GM04503 (cell line): ENCODE data around the gene AXL.
"Not testable (repeated sequence)": the region's sequence is repeated elsewhere in the genome, so short reads cannot be mapped to it uniquely, and the experiment has no call there.

Experiments used
- DNase-seq: peaks from one replicate; pipeline ENCODE4 v3.0.0-alpha.2; 2012; ENCODE audit warnings: low read depth

AXL gene

GRCh38 chr19:41206926-41207750 lies 11.9 kb upstream of the AXL start:
- no peak for DNase-seq

DNA sequence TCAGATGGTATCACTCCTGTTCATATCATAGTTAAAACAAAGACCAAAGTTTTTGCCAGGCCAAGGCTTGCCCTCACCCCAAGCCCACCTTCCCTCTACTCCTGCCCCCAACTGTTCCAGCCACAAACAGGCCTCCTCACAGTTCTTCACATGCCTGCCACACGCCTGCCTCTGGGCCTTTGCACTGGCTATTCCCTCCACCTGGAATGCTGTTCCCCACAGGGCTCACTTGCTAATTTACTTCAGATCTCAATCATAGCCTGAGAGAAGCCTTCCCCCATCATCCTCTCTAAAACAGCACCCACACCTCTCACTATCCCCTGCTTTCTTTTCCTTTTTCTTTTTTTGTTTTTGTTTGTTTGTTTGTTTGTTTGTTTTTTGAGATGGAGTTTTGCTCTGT lies 4.9 kb upstream of the AXL start:
- no peak for DNase-seq

GRCh38 chr19:41217741-41218140 lies 1.3 kb upstream of the AXL start:
- no peak for DNase-seq

DNA sequence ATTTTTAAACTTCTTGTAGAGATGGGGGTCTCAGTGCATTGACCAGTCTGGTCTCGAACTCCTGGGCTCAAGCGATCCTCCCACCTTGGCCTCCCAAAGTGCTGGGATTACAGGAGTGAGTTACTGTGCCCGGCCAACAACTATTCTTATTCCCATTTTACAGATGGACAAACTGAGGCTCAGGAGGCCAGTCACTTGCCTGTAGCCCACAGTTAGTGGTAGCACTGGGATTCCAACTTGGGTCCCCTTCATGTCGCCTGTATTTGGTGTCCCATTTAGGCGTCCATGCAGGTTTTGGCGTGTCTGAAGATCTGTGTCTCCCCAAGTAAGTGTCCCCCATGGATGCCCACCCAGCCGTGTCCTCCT lies 791 bp upstream of the AXL start:
- no peak for DNase-seq

DNA sequence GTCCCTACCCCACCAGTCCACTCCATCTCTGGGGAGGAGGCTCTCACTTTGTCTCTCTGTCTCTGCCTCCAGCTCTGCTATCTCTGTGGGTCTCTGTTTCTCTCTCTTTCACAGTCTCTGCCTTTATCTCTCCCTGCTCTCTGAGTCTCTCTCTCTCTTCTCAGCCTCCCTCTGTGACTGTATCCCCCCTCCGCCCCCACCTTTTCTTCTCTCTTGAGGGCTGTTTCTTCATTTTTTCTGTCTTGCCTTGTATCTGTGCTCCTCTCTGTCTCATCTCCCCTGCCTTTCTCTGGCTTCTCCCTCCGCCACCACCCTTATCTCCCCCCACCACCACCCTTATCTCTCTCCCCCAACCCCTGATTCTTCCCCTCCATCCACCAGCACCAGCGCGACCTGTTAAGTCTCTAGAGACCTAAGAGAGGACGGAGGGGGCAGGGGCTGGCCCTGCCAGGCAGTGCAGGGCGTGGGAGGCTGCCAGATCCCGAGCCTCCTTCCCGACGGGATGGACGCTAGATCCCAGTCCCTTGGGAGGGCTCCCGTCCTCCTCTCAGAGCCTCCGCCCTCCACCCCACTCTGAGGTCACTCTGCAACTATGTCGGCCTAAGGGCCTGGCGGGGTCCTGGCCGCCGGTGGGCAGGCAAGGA lies 1.0 kb downstream of the AXL start:
- DNase-seq = no peak

GRCh38 chr19:41220811-41221210 lies 1.8 kb downstream of the AXL start:
- no peak for DNase-seq

DNA sequence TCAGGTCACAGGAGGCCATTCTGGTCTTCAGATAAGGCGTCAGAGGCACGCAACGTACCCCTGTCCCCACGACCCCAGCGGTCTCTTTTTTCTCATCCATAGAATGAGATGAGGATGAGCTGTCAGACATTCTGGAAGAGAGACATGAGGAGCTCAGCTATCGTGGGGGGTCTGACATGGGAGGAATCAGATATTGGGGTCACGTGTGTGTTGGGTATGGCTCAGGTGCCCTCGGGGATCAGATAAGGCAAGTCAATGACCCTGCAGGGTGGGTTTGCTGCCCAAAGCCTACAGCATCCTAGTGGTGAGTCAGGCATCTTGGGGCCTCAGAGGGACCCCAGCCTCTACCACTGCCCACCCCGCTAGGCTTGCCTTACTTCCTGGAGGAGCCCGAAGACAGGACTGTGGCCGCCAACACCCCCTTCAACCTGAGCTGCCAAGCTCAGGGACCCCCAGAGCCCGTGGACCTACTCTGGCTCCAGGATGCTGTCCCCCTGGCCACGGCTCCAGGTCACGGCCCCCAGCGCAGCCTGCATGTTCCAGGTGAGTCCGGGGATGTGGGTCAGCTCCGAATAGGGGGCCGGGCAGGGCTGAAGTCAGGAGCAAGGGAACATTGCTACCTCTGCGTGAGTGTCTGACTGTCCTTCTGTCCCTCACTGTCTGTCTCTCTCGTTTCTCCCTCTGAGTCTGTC lies 2.6 kb downstream of the AXL start:
- DNase-seq = no peak

GRCh38 chr19:41222240-41222639 lies 3.2 kb downstream of the AXL start:
- DNase-seq = no peak

DNA sequence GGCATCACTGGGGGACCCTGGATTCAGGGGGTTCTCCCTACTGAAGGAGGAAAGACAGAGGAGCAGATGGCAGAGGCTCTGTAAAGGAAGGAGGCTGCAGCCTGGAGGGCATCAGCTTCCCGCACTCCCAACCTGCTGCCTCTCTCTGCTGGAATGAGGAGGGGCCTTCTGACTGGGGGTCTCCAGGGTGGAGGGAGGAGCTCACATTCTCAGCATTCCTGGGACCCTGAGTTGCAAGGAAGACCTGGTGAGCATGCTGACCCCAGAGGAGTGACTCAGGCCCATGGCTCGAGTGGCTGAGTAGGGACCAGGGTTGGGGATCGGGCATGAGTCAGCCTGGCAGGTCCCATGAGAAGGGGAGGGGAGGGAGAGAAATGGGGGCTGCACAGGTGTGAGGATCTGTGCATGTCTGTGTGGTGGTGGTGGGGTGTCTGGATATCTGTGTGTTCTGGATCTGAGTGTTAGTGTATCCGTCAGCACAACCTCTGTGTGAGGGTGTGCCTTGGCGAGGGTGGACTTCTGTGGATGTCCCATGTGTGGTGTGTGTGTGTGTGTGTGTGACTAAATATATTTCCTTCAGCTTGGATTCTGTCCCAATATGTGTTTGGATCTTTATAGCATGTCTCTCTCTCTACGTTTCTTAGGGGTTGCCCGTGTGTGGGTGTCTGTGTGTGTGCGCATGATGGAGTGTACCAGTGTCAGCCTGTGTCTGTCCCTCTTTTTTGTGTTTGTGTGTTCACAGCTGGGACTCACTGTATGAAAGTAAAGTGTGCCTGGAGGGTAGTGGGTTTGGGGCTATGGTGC lies 4.6 kb downstream of the AXL start:
- peak; percentile 54 for DNase-seq

DNA sequence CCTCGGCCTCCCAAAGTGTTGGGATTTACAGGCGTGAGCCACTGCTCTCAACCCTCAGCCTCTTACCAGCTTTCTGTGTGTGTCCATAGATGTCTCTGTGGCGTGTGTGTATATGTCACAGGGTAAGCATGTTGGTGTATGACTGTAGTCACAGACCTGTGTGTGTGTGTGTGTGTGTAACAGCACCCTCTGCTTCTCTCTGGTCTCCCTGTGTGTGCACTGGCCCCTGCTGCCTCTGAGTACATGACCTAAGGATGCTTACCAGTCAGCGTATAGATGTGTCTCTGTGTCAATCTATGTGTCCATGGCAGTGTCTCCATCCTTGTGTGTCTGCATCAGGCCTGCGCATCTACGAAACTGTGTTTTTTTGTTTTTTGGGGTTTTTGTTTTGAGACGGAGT lies 5.6 kb downstream of the AXL start:
- no peak for DNase-seq

- peak; percentile 99 for DNase-seq
These were observed 6.4 kb downstream of the AXL start for GRCh38 chr19:41225238-41226052.

DNA sequence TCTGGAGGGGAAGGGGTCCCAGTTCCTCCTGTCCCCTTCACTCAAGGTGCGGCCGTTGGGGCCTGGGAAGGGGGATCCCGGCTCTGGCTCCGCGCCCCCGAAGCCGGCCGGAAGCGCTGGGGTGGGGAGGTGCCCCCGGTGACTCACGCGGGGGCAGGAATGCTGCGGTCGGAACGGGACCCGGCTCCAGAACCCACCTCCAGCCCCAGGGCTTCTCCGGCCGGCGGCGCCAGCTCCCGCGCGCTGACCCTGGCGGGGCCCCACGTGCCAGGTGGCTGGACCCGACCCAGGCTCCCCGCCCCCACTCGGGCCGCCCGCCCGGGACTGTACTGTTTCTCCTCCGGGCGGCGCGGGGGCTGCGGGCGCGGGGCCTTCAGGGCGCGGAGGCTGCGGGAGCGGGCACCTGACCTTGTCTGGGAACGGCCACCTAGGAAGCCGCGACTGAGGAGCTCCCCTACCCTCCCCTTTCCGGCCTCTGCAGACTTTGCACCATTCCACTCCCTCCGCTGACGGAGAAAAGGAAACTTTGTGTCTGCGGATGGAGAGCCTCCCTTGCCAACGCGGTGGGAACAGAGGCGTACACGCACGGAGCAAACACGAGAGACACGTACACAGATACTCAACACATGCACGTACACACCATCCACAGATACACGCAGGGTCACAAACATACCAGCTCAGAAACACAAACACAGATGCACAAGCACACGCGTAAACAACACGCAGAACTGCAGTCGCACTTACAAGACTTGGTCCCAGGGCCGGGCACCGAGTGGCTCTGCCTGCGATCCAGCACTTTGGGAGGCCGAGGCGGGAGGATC lies 7.2 kb downstream of the AXL start:
- DNase-seq = no peak

GRCh38 chr19:41226874-41227390 lies 7.9 kb downstream of the AXL start:
- no peak for DNase-seq

DNA sequence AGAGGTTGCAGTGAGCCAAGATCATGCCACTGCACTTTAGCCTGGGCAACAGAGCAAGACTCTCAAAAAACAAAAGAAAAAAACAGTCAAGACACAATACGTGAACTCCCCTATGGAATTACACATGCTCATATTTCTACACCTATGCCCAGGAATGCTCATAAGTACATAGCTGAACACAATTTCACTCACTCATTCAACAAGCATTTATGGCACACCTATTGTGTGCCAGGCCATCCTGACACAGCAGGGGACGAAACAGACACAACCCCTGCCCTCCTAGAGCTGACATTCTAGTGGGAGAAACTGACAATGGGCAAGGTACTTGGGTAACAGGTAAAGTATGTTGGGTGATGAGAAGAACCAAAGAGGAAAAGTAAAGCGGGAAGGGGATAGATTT lies 9.5 kb downstream of the AXL start:
- DNase-seq = no peak

- not testable (repeated sequence) for DNase-seq
These were observed 10.3 kb downstream of the AXL start for GRCh38 chr19:41229338-41229737.

GRCh38 chr19:41230067-41230857 lies 11.2 kb downstream of the AXL start:
- no peak for DNase-seq

- no peak for DNase-seq
These were observed 13.7 kb downstream of the AXL start for GRCh38 chr19:41232686-41233085.

DNA sequence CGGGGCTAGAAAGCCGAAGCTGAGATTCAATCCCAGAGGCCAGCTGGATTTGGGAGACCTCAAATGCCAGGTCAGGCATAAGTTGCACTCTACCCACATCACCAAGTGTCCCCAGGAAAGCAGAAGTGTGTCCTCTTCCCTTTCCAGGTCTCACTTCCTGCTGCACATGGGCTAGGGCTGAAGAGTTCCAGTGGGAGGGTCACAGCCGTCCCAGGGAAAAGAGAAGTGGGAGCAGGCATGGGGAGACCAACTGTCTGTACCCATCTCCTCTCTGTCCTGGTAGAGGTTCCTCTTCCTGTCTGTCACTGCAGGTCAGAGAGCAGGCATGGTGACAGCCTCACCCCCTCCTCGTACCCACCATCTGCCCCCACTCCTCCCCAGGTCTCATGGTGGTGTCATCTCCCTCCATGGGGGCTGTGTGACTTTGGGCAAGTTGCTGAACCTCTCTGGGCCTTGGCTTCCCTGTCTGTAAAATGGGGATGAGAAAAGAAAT lies 14.8 kb downstream of the AXL start:
- no peak for DNase-seq

DNA sequence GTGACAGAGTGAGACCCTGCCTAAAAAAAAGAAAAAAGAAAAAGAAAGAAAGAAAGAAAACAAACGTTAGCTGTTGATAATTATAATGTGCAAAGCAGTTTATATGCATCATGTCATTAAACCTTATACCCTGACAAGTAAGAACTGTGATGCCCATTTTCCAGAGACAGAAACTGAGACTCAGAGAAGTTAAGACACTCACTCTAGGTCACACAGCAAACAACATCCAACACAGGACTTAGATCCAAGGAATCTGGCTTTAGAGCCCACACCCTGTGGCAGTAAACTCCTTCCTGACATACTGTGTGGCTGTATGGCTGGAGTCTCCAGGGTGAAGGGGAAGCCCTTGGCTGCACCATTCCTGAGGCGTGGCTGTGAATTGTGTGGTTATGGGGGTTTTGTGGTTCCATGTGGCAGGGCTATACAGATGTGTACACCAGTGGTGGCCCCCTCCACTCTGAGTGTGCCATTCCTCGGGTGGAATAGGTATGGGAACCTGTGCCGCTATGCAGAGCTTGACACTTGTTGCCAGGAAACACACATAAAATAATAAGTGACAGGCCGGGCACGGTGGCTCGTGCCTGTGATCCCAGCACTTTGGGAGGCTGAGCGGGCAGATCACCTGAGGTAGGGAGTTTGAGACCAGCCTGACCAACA lies 15.6 kb downstream of the AXL start:
- no peak for DNase-seq
